WI38 (cell line): ENCODE data around the gene C1QL4.

Experiments used
- H3K4me3 ChIP-seq: 2 replicates; pipeline ENCODE4 v1.5.1; 2011; ENCODE audit warnings: low read depth, mild to moderate bottlenecking, control low read depth, low read length
- TF ChIP-seq, protein P1 (sequence below): IDR thresholded peaks from 2 replicates; pipeline ENCODE4 v1.5.1; 2012; ENCODE audit warnings: low read depth, mild to moderate bottlenecking, control low read depth, low read length

C1QL4 gene

DNA sequence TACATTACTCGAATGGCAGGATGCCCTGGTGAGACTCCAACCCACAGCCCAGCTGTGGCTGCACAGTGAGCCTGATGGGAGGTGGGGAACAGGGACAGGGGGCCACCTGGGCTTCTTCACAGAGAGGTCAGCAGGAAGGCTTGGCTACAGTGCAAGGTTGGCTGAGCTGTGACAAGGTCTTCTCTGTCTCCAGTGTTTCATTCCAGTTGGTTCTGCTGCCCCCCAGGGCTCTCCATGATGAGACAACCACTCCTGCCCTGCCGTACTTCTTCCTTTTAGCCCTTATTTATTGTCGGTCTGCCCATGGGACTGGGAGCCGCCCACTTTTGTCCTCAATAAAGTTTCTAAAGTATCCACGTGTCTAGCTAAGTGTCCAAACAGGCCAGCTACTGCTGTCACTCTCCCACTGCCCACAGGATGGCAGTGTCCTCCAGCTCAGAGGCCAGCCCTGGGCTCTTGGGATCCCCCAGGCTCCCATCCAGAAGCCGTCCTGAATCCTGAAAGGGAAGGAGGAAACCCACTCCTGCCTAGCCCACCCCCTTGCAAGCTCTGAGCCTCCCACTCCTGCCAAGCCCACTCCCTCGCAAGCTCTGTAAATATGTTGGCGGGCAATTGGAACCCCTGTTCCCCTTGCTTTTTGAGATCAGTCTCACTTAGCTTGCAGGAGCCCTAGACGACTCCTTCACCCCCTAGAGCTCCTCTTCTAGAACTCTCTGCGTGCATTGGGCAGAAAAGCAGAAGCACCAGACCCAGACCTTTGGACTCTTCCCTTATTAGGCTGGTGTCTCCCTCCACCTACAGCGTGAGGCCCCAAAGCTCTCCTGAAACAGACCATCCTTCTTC is 5.4 kb downstream of the C1QL4 start:
- H3K4me3 ChIP-seq = no peak overlapping the region
- TF ChIP-seq, protein P1, sequence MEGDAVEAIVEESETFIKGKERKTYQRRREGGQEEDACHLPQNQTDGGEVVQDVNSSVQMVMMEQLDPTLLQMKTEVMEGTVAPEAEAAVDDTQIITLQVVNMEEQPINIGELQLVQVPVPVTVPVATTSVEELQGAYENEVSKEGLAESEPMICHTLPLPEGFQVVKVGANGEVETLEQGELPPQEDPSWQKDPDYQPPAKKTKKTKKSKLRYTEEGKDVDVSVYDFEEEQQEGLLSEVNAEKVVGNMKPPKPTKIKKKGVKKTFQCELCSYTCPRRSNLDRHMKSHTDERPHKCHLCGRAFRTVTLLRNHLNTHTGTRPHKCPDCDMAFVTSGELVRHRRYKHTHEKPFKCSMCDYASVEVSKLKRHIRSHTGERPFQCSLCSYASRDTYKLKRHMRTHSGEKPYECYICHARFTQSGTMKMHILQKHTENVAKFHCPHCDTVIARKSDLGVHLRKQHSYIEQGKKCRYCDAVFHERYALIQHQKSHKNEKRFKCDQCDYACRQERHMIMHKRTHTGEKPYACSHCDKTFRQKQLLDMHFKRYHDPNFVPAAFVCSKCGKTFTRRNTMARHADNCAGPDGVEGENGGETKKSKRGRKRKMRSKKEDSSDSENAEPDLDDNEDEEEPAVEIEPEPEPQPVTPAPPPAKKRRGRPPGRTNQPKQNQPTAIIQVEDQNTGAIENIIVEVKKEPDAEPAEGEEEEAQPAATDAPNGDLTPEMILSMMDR = peak; percentile 76

DNA sequence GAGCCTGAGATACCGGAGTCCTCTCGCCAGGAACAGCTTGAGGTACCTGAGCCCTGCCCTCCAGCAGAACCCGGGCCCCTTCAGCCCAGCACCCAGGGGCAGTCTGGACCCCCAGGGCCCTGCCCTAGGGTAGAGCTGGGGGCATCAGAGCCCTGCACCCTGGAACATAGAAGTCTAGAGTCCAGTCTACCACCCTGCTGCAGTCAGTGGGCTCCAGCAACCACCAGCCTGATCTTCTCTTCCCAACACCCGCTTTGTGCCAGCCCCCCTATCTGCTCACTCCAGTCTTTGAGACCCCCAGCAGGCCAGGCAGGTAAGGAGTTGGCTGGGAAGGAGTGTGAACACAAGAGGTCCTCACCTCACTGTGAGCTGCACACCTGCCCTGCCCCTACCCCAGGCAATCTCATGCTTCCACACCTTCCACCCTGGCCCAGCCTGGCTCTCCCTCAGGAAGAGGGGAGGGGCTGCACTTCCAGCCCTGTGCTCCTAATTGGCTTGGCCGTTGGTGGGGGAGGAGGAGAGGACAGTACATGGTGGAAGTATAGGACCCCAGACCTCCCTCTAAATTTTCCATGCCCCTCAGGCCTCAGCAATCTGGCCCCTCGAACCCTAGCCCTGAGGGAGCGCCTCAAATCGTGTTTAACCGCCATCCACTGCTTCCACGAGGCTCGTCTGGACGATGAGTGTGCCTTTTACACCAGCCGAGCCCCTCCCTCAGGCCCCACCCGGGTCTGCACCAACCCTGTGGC is 6.2 kb downstream of the C1QL4 start:
- no peak overlapping the region for H3K4me3 ChIP-seq
- TF ChIP-seq, protein P1 = no peak

DNA sequence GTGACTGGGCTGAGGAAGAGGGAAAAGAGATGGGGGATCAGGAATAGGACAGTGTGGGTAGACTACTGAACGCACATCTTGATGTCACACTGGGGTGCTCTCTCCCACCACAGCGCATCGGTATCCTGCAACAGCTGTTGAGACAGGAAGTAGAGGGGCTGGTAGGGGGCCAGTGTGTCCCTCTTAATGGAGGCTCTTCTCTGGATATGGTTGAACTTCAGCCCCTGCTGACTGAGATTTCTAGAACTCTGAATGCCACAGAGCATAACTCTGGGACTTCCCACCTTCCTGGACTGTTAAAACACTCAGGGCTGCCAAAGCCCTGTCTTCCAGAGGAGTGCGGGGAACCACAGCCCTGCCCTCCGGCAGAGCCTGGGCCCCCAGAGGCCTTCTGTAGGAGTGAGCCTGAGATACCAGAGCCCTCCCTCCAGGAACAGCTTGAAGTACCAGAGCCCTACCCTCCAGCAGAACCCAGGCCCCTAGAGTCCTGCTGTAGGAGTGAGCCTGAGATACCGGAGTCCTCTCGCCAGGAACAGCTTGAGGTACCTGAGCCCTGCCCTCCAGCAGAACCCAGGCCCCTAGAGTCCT is 6.9 kb downstream of the C1QL4 start:
- no peak overlapping the region for H3K4me3 ChIP-seq
- TF ChIP-seq, protein P1 = no peak

- no peak overlapping the region for H3K4me3 ChIP-seq
- TF ChIP-seq, protein P1 = no peak
Measured at GRCh38 chr12:49328816-49329215, 8.2 kb downstream of the C1QL4 start.

GRCh38 chr12:49327887-49328286 is 9.1 kb downstream of the C1QL4 start:
- H3K4me3 ChIP-seq = no peak overlapping the region
- TF ChIP-seq, protein P1 = no peak

DNA sequence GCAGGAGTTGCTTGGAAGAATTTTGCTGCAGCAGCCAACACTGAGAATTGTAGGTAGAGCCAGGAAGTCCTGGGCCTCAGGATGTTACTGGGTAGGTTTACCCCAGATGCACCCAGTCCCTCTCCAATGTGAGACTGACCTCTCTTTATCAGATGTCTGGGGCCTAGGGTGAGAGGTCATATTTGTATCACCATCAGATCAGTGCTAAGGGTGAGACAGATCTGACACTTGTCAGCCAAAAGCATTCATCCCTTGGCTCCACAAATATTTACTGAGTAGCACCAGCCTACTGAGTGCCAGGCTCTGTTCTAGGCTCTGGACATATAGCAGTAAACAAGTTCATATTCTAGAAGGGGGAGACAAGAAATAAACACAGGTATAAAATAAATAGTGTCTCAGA is 9.6 kb downstream of the C1QL4 start:
- no peak overlapping the region for H3K4me3 ChIP-seq
- TF ChIP-seq, protein P1 = no peak

DNA sequence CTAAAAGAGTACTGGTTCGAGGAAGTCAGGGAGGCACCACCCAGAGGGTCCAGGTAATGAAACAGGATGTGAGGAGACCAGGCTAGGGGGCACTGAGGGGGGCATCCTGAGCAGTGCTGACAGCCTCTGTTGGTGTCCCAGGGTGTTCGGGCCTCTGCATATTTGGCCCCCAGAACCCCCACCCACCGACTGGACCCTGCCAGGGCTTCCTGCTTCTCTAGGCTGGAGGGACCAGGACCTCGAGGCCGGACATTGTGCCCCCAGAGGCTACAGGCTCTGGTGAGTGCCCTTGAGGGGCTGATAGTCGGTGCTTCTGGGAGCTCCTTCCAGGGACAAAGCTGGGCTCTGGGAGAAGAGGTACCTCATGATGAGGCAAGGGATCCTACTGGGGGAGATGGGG is 11.4 kb downstream of the C1QL4 start:
- H3K4me3 ChIP-seq = no peak overlapping the region
- TF ChIP-seq, protein P1 = no peak
